GM19025 (cell line): ENCODE results near the gene XBP1.
"Not testable (repeated sequence)": the region's sequence is repeated elsewhere in the genome, so short reads cannot be mapped to it uniquely, and the experiment has no call there.

Source experiments
- ATAC-seq: cut with Tn5 transposase; IDR thresholded peaks from one replicate; pipeline ENCODE4 v1.9.1; 2021; ENCODE audit warnings: mild to moderate bottlenecking, low read depth, moderate library complexity; ENCODE audit not compliant: unreplicated experiment

The XBP1 gene

GRCh38 chr22:28800308-28801041 is at the start of gene XBP1:
Gene XBP1 (minus strand): TSS chr22:28800569.
- peak; percentile 83 for ATAC-seq

GRCh38 chr22:28846994-28847393 is 46.6 kb upstream of the XBP1 start:
- ATAC-seq: no peak

GRCh38 chr22:28844277-28844676 is 43.9 kb upstream of the XBP1 start:
- not testable (repeated sequence) for ATAC-seq

- ATAC-seq: no peak
These were observed 43.3 kb upstream of the XBP1 start for GRCh38 chr22:28843633-28844032.

GRCh38 chr22:28841111-28841510 is 40.7 kb upstream of the XBP1 start:
- ATAC-seq: no peak

- ATAC-seq: no peak
These were observed 38.6 kb upstream of the XBP1 start for GRCh38 chr22:28838971-28839370.

GRCh38 chr22:28837640-28838039 is 37.3 kb upstream of the XBP1 start:
- ATAC-seq: no peak

GRCh38 chr22:28835630-28836189 is 35.3 kb upstream of the XBP1 start:
- no peak for ATAC-seq

- ATAC-seq: no peak
These were observed 33.0 kb upstream of the XBP1 start for GRCh38 chr22:28833276-28833923.

GRCh38 chr22:28832731-28833130 is 32.4 kb upstream of the XBP1 start:
- ATAC-seq: no peak

GRCh38 chr22:28831140-28832072 is 31.0 kb upstream of the XBP1 start:
- ATAC-seq: no peak

- no peak for ATAC-seq
These were observed 30.1 kb upstream of the XBP1 start for GRCh38 chr22:28830441-28830840.

- no peak for ATAC-seq
These were observed 29.2 kb upstream of the XBP1 start for GRCh38 chr22:28829358-28830181.

- no peak for ATAC-seq
These were observed 26.6 kb upstream of the XBP1 start for GRCh38 chr22:28826921-28827320.

- not testable (repeated sequence) for ATAC-seq
These were observed 26.1 kb upstream of the XBP1 start for GRCh38 chr22:28826430-28826829.

- not testable (repeated sequence) for ATAC-seq
These were observed 24.1 kb upstream of the XBP1 start for GRCh38 chr22:28824455-28824854.

- ATAC-seq: no peak
These were observed 22.7 kb upstream of the XBP1 start for GRCh38 chr22:28822930-28823551.

- no peak for ATAC-seq
These were observed 21.1 kb upstream of the XBP1 start for GRCh38 chr22:28821452-28821851.

- ATAC-seq: no peak
These were observed 20.5 kb upstream of the XBP1 start for GRCh38 chr22:28820885-28821284.
